ENCODE results near the gene GRIK3. TPM values are rescaled to one million over a fixed set of nuclear protein-coding genes. Genes with fewer than 3 reads are reported as not detected.
"Not testable (repeated sequence)": the region's sequence is repeated elsewhere in the genome, so short reads cannot be mapped to it uniquely, and the experiment has no call there.

GRIK3 gene
- total RNA-seq, 1 donor from 2014 or later, result not detected

DNA sequence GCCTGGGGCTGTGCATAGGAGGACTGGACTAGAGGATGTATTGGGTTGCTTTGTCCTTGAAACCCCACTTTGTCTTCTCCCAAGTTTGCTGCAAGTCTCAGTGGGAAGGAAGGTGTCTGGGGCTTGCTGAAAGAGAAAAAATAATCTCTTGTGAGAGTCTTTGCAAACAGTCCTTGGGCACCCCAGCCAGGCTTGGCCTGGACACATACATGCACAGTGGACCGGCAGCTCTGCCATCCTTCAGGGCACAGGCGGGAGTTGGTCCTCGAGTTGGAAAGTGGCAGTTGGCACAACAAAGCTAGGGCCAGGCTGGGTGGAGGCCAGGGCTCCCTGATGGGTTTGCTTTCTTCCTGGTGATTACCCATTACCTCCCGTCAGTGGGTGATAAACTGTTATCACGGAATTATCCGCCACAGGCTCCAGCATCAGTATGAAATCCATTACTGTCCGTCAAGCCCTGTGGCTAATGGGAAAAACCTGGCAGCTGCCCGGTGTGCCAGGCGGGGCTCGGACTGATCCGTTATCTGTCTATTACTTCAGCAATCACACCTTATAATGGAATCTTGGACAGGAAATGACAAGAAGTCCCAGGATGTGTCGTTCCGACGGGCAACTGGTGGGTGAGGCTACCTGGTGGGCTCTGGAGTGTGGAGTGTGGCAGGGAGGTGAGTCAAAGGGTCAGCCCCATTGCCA, 265.7 kb downstream of the GRIK3 start:
- no peak for DNase-seq (ENCODE audit: low read depth in 2 of 2)

DNA sequence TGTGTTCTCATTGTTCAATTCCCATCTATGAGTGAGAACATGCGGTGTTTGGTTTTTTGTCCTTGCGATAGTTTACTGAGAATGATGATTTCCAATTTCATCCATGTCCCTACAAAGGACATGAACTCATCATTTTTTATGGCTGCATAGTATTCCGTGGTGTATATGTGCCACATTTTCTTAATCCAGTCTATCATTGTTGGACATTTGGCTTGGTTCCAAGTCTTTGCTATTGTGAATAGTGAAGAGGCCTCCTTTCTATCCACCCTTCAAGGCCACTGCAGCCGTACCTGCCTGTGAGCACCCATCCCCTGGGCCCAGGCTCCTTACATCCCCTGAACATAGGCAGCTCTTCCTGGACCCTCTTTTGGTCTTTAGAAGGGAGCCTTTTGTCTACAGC, 266.9 kb downstream of the GRIK3 start:
- not testable (repeated sequence) for DNase-seq (ENCODE audit: low read depth in 2 of 2)

DNA sequence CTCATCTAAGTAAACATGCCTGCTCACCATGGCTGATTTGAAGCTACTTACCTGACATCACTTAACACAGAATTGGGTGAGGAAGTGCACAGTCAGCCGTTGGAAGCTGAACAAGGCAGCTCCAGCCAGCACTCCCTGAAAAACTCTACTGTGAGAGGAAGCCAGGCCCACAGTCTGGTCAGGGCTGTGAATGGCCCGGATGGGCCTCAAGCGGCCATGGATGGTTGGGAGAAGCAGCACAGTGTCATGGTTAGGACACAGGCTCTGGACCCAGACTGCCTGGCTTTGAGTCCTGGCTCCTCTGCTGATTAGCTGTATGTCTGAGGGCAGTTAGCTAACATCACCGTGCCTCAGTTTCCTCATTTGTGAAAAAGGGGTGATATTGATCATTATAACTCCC, 267.8 kb downstream of the GRIK3 start:
- peak in 1 of 2 donors; percentile 16 for DNase-seq (ENCODE audit: low read depth in 2 of 2)

DNA sequence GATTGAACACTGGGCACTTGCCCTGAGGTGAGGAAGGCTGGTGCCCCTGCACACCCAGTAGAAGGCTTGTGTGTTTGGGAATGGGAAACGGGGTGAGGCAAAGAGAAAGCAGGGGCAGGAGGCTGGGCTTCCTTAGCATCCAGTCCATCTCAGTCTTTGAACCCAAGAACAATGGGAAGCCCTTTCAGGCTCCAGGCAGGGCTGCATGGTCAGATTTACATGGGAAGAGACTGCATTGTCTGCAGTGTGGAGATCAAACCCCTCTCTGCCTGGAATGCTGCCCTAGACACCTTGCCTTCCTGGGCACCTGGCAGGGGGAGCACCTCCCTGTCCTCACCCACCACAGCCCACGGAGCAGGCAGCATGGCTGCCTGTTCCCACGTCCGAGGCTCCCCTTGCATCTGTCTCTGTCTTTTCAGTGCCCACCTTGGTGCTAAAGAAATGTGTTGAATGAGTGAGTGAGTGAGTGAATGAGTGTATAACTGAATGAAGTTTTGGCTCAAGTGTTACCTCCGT, 268.5 kb downstream of the GRIK3 start:
- no peak for DNase-seq (ENCODE audit: low read depth in 2 of 2)

DNA sequence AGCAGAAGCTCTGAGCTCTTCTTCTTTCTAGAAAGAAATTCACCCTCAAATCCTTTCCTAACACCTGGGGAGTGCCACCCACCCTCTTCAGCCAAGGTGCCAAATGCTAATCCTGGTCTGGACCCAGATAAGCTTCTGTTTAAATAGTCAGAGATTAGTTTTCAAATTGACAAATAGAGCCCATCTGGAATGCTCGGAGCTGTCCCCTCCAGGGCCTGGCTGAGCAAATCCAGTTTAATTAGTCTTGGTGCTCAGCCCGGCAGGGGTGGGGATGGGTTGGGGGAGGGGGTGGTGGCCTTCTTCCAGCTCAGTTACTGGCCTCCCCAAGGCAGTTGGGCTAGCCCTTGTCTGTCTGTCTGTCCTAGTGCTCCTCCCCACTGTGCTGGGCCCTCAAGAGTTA, 269.5 kb downstream of the GRIK3 start:
- no peak for DNase-seq (ENCODE audit: low read depth in 2 of 2)

DNA sequence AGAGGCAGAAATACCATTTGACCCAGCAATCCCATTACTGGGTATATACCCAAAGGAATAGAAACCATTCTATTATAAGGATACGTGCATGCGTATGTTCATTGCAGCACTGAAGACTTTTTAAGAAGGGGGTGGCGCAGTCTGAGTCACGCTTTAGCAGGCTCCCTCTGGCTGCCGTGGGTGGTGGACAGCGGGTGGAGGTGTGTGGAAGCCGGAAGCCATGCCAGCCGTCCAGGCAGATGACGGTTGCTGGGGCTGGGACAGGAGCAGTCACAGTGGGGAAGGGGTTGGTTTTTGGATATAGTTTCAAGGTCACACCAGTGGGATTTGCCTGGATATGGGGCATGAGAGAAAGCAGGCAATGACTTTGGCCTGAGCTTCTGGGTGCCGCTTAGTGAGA, 270.5 kb downstream of the GRIK3 start:
- DNase-seq (ENCODE audit: low read depth in 2 of 2), result no peak

DNA sequence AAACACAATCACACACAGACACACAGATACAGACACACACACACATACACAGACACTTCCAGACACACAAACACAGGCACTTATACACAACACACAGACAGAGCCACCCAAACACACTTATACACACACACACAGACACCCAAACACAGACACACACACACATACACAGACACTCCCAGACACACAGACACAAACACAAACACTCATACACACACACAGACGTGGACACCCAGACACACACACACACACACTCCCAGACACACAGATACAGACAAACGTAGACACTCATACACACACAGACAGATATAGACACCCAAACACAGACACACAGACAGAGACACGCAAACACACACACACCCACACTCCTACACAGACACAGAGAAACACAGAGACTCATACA, 272.1 kb downstream of the GRIK3 start:
- no peak for DNase-seq (ENCODE audit: low read depth in 2 of 2)

DNA sequence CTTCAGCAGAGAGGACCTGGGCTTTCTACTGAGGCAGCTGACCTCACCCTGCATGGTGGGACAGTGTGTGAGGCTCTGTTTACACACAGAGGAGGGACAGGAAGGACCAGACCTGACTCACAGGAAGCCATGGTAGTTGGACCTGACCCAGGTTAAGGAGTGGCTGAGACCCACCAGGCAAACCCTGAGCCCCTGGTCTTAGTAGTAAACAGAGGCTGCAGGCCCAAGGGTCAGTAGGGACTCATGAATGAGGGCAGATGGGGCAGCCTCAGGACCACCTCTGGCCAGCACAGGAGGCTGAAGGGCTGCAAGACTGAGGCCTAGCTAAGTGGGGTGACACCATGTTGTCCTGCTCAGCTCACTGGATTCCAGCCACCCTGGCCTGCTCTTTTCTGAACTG, 273.2 kb downstream of the GRIK3 start:
- peak; percentile 73 to 81 for DNase-seq (ENCODE audit: low read depth in 2 of 2)

DNA sequence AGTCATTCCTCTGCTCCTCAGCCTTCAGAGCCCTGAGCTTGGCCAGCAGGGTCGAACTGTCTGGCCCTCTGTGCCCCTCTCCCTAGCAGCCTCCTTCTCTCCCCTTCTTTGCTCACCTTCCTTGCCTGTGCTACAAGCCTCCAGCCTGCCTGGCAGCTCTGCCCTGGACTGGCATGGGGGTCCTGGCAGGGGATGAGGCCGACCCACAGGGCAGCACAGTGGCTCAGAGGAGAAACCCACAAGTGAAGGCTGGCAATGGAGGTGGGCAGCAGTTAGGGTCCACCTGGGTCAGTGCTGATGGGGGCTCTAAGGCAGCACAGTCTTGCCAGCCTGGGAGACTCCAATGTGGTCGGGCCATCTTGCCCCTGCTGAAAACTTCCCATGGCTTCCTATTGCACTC, 274.2 kb downstream of the GRIK3 start:
- no peak for DNase-seq (ENCODE audit: low read depth in 2 of 2)

DNA sequence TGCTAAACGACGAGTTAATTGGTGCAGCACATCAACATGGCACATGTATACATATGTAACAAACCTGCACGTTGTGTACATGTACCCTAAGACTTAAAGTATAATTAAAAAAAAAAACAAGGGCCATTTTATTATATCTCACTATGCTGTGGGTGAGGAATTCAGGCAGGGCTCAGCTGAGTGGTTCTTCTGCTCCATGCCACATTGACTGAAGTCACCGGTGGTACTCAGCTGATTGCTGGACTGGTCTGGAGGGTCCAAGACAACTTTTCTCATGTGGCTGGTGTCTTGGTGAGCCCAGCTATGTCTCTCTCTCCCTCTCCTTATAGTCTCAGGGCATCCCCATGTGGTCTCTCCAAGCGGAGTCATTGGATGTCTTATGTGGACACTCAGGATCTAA, 275.0 kb downstream of the GRIK3 start:
- no peak for DNase-seq (ENCODE audit: low read depth in 2 of 2)

DNA sequence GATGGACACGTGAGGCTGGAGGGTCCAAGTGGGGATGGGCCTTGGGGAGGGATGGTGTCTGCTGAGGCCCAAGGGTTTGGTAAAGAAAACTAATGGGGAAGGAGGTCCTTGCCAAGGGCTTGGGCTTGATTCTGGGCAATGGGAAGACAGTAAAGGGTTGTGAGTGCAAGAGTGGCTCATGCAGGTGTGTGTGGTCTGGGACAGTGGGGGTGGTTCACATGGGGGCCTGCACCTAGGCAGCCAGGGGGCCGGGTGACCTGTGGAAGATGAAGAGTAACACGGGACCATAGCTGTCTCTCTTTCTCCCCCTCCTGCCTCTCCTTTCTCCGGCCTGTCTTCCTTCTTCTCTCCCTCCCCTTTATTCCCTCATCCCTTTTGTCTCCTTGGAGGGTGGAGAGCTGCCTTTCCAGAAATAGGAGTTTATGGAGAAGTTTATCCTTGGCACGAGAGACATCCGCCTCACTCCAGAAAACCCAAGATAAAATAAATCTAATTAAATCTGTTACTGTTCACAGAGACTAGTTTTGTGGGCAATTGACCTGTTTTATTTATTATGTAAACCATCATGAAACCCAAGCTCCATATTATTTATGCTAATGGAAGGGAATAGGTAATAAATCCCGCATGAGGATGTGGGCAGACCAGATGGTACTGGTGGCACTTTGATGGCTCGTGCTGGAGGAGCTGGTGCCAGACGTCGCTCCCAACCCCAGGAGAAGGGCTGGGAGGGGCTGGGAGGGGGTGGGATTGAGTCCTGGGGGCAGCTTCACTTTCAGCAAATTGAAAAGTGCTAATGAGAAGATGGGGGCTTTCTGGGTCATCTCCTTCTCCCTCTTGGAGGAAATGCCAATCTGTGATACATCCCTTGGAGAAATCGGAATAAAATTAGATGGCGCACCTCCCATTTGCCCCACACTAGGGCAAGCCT, 278.7 kb downstream of the GRIK3 start:
- no peak for DNase-seq (ENCODE audit: low read depth in 2 of 2)

DNA sequence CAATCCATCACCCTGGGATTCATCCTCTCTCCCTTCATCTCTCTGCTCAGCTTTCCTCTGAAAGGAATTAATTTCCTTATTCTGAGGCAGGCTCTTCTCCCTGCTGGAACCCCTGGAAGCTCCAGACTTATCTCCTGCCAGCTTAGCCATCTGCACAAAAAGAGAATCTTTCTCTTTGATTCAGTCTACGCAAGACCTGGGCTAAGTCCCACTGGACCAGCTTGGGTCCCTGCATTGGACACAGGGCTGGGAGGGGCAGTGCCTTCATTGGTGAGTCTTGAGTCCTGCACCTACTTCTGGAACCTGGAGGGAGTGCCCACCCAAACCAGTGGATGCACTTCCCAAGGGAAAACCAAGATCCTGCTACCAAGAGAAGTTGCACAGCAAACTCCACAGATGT, 279.9 kb downstream of the GRIK3 start:
- no peak for DNase-seq (ENCODE audit: low read depth in 2 of 2)

DNA sequence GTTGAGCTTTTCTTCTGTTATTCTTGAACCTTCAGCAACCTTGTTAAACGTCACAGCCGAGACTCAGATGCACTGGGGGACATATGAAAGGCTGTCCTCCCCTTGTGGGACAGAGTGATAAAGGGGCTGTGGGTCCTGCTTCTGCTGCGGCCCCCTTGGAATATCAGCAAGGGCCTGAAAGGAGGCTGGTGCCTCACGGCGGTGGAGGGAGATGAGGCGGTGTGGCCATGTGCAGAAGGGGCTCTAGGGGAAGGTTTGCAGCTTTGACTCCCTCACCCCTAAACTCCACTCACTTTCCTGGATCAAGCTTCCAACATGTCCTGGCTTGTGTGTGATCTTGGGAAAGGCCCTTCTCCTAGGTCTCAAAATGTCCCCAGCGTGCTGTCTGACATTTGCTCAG, 280.9 kb downstream of the GRIK3 start:
- DNase-seq (ENCODE audit: low read depth in 2 of 2), result no peak

DNA sequence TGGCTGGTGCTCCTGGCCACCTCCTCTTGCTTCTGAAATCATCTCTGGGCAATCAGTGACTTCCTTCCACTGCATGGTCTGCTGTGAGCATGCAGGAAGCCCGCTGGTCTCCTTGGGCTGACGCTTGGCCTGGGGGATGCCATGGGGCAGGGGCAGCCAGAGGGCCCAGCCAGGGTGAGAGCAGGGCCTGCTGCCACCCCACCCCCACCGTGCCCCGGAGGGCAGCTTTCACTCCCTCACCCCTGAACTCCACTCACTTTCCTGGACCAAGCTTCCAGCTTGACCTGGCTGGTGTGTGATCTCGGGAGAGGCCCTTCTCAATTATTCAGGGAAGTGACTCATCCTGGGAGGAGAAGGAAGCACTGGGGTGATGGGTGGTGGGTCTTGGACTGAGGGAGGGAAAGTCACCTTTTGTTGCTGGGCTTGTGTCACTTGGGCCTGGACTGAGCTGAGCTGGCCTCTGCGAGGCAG, 281.4 kb downstream of the GRIK3 start:
- DNase-seq (ENCODE audit: low read depth in 2 of 2), result peak in 1 of 2 donors; percentile 39

DNA sequence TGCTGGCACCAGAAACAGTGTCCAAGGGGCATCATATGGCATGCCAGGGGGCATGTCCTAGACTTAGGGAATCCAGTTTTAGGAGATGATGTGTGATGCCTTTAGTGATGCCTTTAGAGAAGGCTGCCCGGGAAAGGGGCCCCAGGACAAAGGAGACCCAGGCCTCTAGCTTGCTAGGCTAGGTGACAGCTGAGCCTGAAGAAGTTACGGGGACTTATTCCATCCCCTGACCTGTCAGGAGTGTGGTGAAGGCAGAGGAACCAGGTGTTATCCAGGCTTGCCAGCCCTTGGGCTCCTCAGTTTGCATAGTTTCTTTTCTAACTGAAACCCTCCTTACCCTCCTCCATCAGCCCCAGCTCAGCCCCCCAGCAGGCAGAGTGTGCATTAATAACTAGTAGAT, 281.9 kb downstream of the GRIK3 start:
- DNase-seq (ENCODE audit: low read depth in 2 of 2), result no peak

DNA sequence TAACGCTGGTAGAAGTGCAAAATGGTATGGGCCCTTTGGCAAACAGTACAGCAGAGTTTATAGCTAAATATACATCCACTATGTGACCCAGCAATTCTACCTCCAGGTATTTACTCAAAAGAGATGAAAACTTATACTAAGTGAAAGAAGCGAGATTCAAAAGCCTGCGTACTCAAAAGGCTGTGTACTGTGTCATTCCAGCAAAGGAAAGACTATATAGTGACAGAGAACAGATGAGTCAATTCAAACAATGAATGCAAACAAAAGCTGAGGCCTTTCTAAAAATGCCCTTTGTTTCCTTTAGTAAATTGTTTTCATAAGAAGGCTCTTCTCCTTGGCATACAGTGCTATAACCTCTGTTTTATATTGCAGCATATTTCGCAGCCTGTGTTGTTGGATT, 282.8 kb downstream of the GRIK3 start:
- no peak for DNase-seq (ENCODE audit: low read depth in 2 of 2)

DNA sequence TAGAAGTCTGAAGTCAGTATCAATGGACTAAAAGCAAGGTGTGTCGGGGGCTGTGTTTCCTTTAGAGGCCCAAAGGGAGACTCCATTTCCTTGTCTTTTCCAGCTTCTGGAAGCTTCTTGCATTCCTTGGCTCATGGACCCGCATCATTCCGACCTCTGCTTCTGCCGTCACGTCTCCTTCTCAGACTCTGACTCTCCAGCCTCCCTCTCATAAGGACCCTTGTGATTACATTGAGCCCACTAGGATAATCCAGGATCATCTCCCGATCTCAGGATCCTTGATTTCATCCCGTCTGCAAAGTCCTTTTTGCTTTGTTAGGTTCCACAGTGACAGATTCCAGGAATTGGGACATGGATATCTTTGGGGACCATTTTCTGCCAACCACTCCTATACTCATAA, 285.8 kb downstream of the GRIK3 start:
- DNase-seq (ENCODE audit: low read depth in 2 of 2), result no peak
